ENCODE measurements around the gene SLC44A2.
"Not testable (repeated sequence)": the region's sequence is repeated elsewhere in the genome, so short reads cannot be mapped to it uniquely, and the experiment has no call there.

The SLC44A2 gene

GRCh38 chr19:10670182-10670581 lies 44.8 kb downstream of the SLC44A2 start:
- in situ Hi-C loops (cut with HindIII; ENCODE audit: low pct_ligation_motif_present, low pct_unique_long_range_greater_than_20kb, low sequenced_read_pairs): no loop called here
- DNase-seq: no peak

GRCh38 chr19:10670876-10671804 lies 45.8 kb downstream of the SLC44A2 start:
- in situ Hi-C loops (cut with HindIII; ENCODE audit: low pct_ligation_motif_present, low pct_unique_long_range_greater_than_20kb, low sequenced_read_pairs): no loop called here
- DNase-seq: no peak

GRCh38 chr19:10671922-10672321 lies 46.6 kb downstream of the SLC44A2 start:
- not testable (repeated sequence) for DNase-seq

GRCh38 chr19:10675214-10675613 lies 49.9 kb downstream of the SLC44A2 start:
- in situ Hi-C loops (cut with HindIII; ENCODE audit: low pct_ligation_motif_present, low pct_unique_long_range_greater_than_20kb, low sequenced_read_pairs); DNase-seq: not testable (repeated sequence)

More at GRCh38 chr19:10671922-10672321, 46.6 kb downstream of the SLC44A2 start:
- in situ Hi-C loops (cut with HindIII; ENCODE audit: low pct_ligation_motif_present, low pct_unique_long_range_greater_than_20kb, low sequenced_read_pairs): not testable (repeated sequence)

GRCh38 chr19:10677751-10678150 lies 52.4 kb downstream of the SLC44A2 start:
- in situ Hi-C loops (cut with HindIII; ENCODE audit: low pct_ligation_motif_present, low pct_unique_long_range_greater_than_20kb, low sequenced_read_pairs): no loop called here

GRCh38 chr19:10678813-10679212 lies 53.5 kb downstream of the SLC44A2 start:
- in situ Hi-C loops (cut with HindIII; ENCODE audit: low pct_ligation_motif_present, low pct_unique_long_range_greater_than_20kb, low sequenced_read_pairs): no loop called here
- no peak for DNase-seq

More at GRCh38 chr19:10677751-10678150, 52.4 kb downstream of the SLC44A2 start:
- DNase-seq: no peak

- no peak for DNase-seq
- in situ Hi-C loops (cut with HindIII; ENCODE audit: low pct_ligation_motif_present, low pct_unique_long_range_greater_than_20kb, low sequenced_read_pairs): no loop called here
These were observed 54.4 kb downstream of the SLC44A2 start for GRCh38 chr19:10679743-10680142.

- in situ Hi-C loops (cut with HindIII; ENCODE audit: low pct_ligation_motif_present, low pct_unique_long_range_greater_than_20kb, low sequenced_read_pairs): no loop called here
- no peak for DNase-seq
These were observed 55.3 kb downstream of the SLC44A2 start for GRCh38 chr19:10680545-10681135.

- DNase-seq: no peak
- in situ Hi-C loops (cut with HindIII; ENCODE audit: low pct_ligation_motif_present, low pct_unique_long_range_greater_than_20kb, low sequenced_read_pairs): no loop called here
These were observed 56.3 kb downstream of the SLC44A2 start for GRCh38 chr19:10681658-10682057.

GRCh38 chr19:10682397-10683063 lies 57.2 kb downstream of the SLC44A2 start:
- in situ Hi-C loops (cut with HindIII; ENCODE audit: low pct_ligation_motif_present, low pct_unique_long_range_greater_than_20kb, low sequenced_read_pairs): no loop called here
- no peak for DNase-seq

GRCh38 chr19:10683064-10683426 lies 57.7 kb downstream of the SLC44A2 start:
- in situ Hi-C loops (cut with HindIII; ENCODE audit: low pct_ligation_motif_present, low pct_unique_long_range_greater_than_20kb, low sequenced_read_pairs): no loop called here
- no peak for DNase-seq

- in situ Hi-C loops (cut with HindIII; ENCODE audit: low pct_ligation_motif_present, low pct_unique_long_range_greater_than_20kb, low sequenced_read_pairs): no loop called here
- DNase-seq: no peak
These were observed 58.2 kb downstream of the SLC44A2 start for GRCh38 chr19:10683582-10683981.

GRCh38 chr19:10685210-10685609 lies 59.9 kb downstream of the SLC44A2 start:
- no peak for DNase-seq
- in situ Hi-C loops (cut with HindIII; ENCODE audit: low pct_ligation_motif_present, low pct_unique_long_range_greater_than_20kb, low sequenced_read_pairs): no loop called here

GRCh38 chr19:10686193-10686592 lies 60.8 kb downstream of the SLC44A2 start:
- no peak for DNase-seq
- in situ Hi-C loops (cut with HindIII; ENCODE audit: low pct_ligation_motif_present, low pct_unique_long_range_greater_than_20kb, low sequenced_read_pairs): no loop called here

- DNase-seq: no peak
- in situ Hi-C loops (cut with HindIII; ENCODE audit: low pct_ligation_motif_present, low pct_unique_long_range_greater_than_20kb, low sequenced_read_pairs): no loop called here
These were observed 61.5 kb downstream of the SLC44A2 start for GRCh38 chr19:10686661-10687517.

GRCh38 chr19:10687518-10688288 lies 62.4 kb downstream of the SLC44A2 start:
- in situ Hi-C loops (cut with HindIII; ENCODE audit: low pct_ligation_motif_present, low pct_unique_long_range_greater_than_20kb, low sequenced_read_pairs): no loop called here
- no peak for DNase-seq

GRCh38 chr19:10688545-10689280 lies 63.4 kb downstream of the SLC44A2 start:
- in situ Hi-C loops (cut with HindIII; ENCODE audit: low pct_ligation_motif_present, low pct_unique_long_range_greater_than_20kb, low sequenced_read_pairs): no loop called here
- DNase-seq: no peak
